Measurements from ENCODE around the gene LIPA. TPM values are rescaled to one million over a fixed set of nuclear protein-coding genes. Genes with fewer than 3 reads are reported as not detected.

LIPA gene
- total and polyA plus RNA-seq, 9 of the 15 experiments (the other 6 are each of a cell fraction or from before 2014, with no cell fraction given) = 0.07 to 0.40 (median 0.15) TPM; not detected in 1

- TF ChIP-seq TEAD1 (CRISPR knock-in tag; IDR thresholded peaks at IDR 0.05) (no peak), SNIP1 (IDR thresholded peaks at IDR 0.05; ENCODE audit: low read depth) (no peak), RBM39 (optimal IDR thresholded peaks at IDR 0.05; ENCODE audit: low read depth, low read length) (no peak), NEUROD1 (IDR thresholded peaks at IDR 0.05; ENCODE audit: borderline replicate concordance, low read depth, low read length, partially characterized antibody) (no peak), ZFP36 (IDR thresholded peaks at IDR 0.05; ENCODE audit: low read depth, low read length, partially characterized antibody) (no peak), EP400 (IDR thresholded peaks at IDR 0.05) (no peak), MAFG (tag; conservative IDR thresholded peaks at IDR 0.05) (peak; percentile 90), ZNF133 (CRISPR knock-in tag; IDR thresholded peaks at IDR 0.05) (no peak), MAFK (IDR thresholded peaks at IDR 0.05; ENCODE audit: low read length) (peak; percentile 27; the same call in 1 of the 2 replicates), NFE2 (IDR thresholded peaks at IDR 0.05; ENCODE audit: low read depth) (0 out of 2 replicates have a peak, but pooled peaks have one; percentile 33), BHLHE40 (IDR thresholded peaks at IDR 0.05; ENCODE audit: low read length) (no peak), TBL1XR1 (IDR thresholded peaks at IDR 0.05; ENCODE audit: low read length in 2 of 2) (no peak), ZNF316 (IDR thresholded peaks at IDR 0.05) (peak; percentile 79), BRF1 (IDR thresholded peaks at IDR 0.05; ENCODE audit: borderline replicate concordance, extremely low read depth, insufficient read length) (no peak), PPARD (CRISPR knock-in tag; IDR thresholded peaks at IDR 0.05) (no peak), CBX5 (IDR thresholded peaks at IDR 0.05; ENCODE audit: borderline replicate concordance, low read depth) (no peak)
- TF ChIP-seq, protein P1, sequence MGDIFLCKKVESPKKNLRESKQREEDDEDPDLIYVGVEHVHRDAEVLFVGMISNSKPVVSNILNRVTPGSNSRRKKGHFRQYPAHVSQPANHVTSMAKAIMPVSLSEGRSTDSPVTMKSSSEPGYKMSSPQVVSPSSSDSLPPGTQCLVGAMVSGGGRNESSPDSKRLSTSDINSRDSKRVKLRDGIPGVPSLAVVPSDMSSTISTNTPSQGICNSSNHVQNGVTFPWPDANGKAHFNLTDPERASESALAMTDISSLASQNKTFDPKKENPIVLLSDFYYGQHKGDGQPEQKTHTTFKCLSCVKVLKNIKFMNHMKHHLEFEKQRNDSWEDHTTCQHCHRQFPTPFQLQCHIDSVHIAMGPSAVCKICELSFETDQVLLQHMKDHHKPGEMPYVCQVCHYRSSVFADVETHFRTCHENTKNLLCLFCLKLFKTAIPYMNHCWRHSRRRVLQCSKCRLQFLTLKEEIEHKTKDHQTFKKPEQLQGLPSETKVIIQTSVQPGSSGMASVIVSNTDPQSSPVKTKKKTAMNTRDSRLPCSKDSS (IDR thresholded peaks at IDR 0.05; ENCODE audit: low read depth, partially characterized antibody) = no peak
Measured at GRCh38 chr10:89173075-89173474, 78.5 kb downstream of the LIPA start (continued).

All from K562 (cell line).